HepG2 (cell line): Measurements from ENCODE around the gene SECTM1. TPM values are rescaled to one million over a fixed set of nuclear protein-coding genes. Genes with fewer than 3 reads are reported as not detected.
A peak's percentile ranks its signal among the peaks of the same experiment; 100 is the strongest.

Experiments
- ATAC-seq: fragments of 200-7000 bp; cut with Tn5 transposase; 3 replicates; pipeline ENCODE4 v1.9.1; 2020; ENCODE audit warnings: mild to moderate bottlenecking, moderate library complexity
- BruUV-seq: library from RNA; stranded (reverse); fragments of 400-500 nt; replicated peaks from 2 replicates; lab custom pipeline; 2021; lab: Mats Ljungman, UMichigan
- CTCF ChIA-PET: fragments of 300-600 bp; formaldehyde crosslinking; extraction: SDS; loops from one replicate; lab custom pipeline; 2021; ENCODE audit warnings: low total read pairs, inconsistent platforms, low intra/inter-chr PET ratio; lab: Yijun Ruan, JAX
- POLR2A ChIA-PET: fragments of 350-600 bp; sonication (Branson Sonifier 250); formaldehyde crosslinking; loops from one replicate; lab custom pipeline; 2020; ENCODE audit warnings: antibody characterized with exemption, inconsistent platforms; lab: Yijun Ruan, JAX
- DNase-seq: peaks from one replicate; pipeline ENCODE4 v3.0.0-alpha.2; 2015; ENCODE audit warnings: low spot score
- FAIRE-seq: peaks from 3 replicates; lab custom pipeline; 2011; peaks lifted over from hg19 to GRCh38; lab: Jason Lieb, UNC
- H2AFZ ChIP-seq: one replicate; pipeline ENCODE4 v1.6.1; 2011; ENCODE audit warnings: low read length, inconsistent platforms
- H3K27ac ChIP-seq: fragments of 300-600 bp; 3 replicates; pipeline ENCODE4 v1.8.0; 2011; ENCODE audit warnings: mixed run types, mild to moderate bottlenecking, mixed read lengths, low read length, inconsistent platforms; ENCODE audit not compliant: insufficient read depth; ENCODE audit errors: extremely low read length
- H3K27me3 ChIP-seq, 2 experiments: fragments of 200-600 bp in 1 of 2; 2 replicates in 1 of 2; 3 replicates in 1 of 2; pipeline versions ENCODE4 v1.6.0 to v1.8.0; 2011; ENCODE audit warnings: low read length in 2 of 2, mild to moderate bottlenecking in 2 of 2, moderate library complexity in 2 of 2, inconsistent platforms in 1 of 2; ENCODE audit not compliant: insufficient read depth in 2 of 2, control insufficient read depth in 1 of 2
- H3K36me3 ChIP-seq, 2 experiments: fragments of 200-600 bp in 1 of 2; replicated peaks in 1 of 2; 2 replicates in 1 of 2; 3 replicates in 1 of 2; pipeline versions ENCODE4 v1.5.1 to v1.8.0; 2011; ENCODE audit warnings: low read length in 2 of 2, inconsistent platforms in 1 of 2; ENCODE audit not compliant: insufficient read depth in 2 of 2, control insufficient read depth in 1 of 2
- H3K4me1 ChIP-seq: 2 replicates; pipeline ENCODE4 v1.5.1; 2012; ENCODE audit warnings: low read length, inconsistent platforms; ENCODE audit not compliant: insufficient read depth
- H3K4me2 ChIP-seq: 2 replicates; pipeline ENCODE4 v1.6.0; 2011; ENCODE audit warnings: low read depth, low read length, inconsistent platforms
- H3K4me3 ChIP-seq, 3 experiments: fragments of 200-600 bp in 1 of 3; sonication (generic), shearing (Covaris generic) in 1 of 3; replicated peaks in 1 of 3; 2 replicates each; pipeline ENCODE4 v1.5.1; 2011 to 2016; ENCODE audit warnings: low read length in 3 of 3, inconsistent platforms in 2 of 3, low read depth in 2 of 3, mild to moderate bottlenecking in 2 of 3, control low read depth in 1 of 3, mixed read lengths in 1 of 3; ENCODE audit not compliant: insufficient read depth in 1 of 3
- H3K79me2 ChIP-seq: one replicate; pipeline ENCODE4 v1.6.1; 2011; ENCODE audit warnings: low read length, inconsistent platforms; ENCODE audit not compliant: insufficient read depth
- H3K9ac ChIP-seq: 2 replicates; pipeline ENCODE4 v1.6.0; 2011; ENCODE audit warnings: mild to moderate bottlenecking, low read depth, low read length, inconsistent platforms; ENCODE audit not compliant: insufficient read depth
- H3K9me3 ChIP-seq: 2 replicates; pipeline ENCODE4 v1.5.1; 2012; ENCODE audit warnings: mild to moderate bottlenecking, low read length
- H4K20me1 ChIP-seq: 2 replicates; pipeline ENCODE4 v1.6.0; 2011; ENCODE audit warnings: inconsistent platforms, mild to moderate bottlenecking, low read length, moderate library complexity; ENCODE audit not compliant: insufficient read depth
- ATF2 ChIP-seq: sonication (generic); formaldehyde crosslinking; IDR thresholded peaks from 2 replicates; pipeline ENCODE4 v1.4.0; 2020; ENCODE audit warnings: missing genetic modification reagents
- BHLHE40 ChIP-seq: IDR thresholded peaks from 2 replicates; pipeline ENCODE4 v1.6.1; 2011; ENCODE audit warnings: low read length, improper control_type of control experiment
- CHD2 ChIP-seq: IDR thresholded peaks from 2 replicates; pipeline ENCODE4 v1.6.1; 2011; ENCODE audit warnings: low read depth, low read length, improper control_type of control experiment
- ETV6 ChIP-seq: sonication (generic); formaldehyde crosslinking; conservative IDR thresholded peaks from 2 replicates; pipeline ENCODE4 v1.4.0; 2020; ENCODE audit warnings: missing genetic modification reagents
- JARID2 ChIP-seq: sonication (generic); formaldehyde crosslinking; IDR thresholded peaks from 2 replicates; pipeline ENCODE4 v1.8.1; 2023; ENCODE audit warnings: missing genetic modification reagents, inconsistent platforms; ENCODE audit not compliant: insufficient replicate concordance
- MXD4 ChIP-seq: IDR thresholded peaks from 2 replicates; pipeline ENCODE4 v1.6.1; 2016; ENCODE audit warnings: mild to moderate bottlenecking, missing biosample characterization, missing genetic modification reagents
- PHF21A ChIP-seq: sonication (generic); formaldehyde crosslinking; IDR thresholded peaks from 2 replicates; pipeline ENCODE4 v1.5.0; 2020; ENCODE audit warnings: mild to moderate bottlenecking, missing genetic modification reagents
- RFX3 ChIP-seq: IDR thresholded peaks from 2 replicates; pipeline ENCODE4 v1.6.1; 2016; ENCODE audit warnings: missing biosample characterization, missing genetic modification reagents
- ZFY ChIP-seq: sonication (generic); formaldehyde crosslinking; IDR thresholded peaks from 2 replicates; pipeline ENCODE4 v1.4.0; 2020; ENCODE audit warnings: missing genetic modification reagents
- ZGPAT ChIP-seq: IDR thresholded peaks from 2 replicates; pipeline ENCODE4 v1.6.1; 2016; ENCODE audit warnings: mild to moderate bottlenecking
- ZKSCAN1 ChIP-seq: fragments of 150-350 bp; IDR thresholded peaks from 2 replicates; pipeline ENCODE4 v1.6.1; 2014; ENCODE audit warnings: low read length
- ZNF101 ChIP-seq: sonication (generic); formaldehyde crosslinking; IDR thresholded peaks from 2 replicates; pipeline ENCODE4 v1.4.0; 2020; ENCODE audit warnings: mild to moderate bottlenecking, low read depth, missing genetic modification reagents, borderline replicate concordance
- ZNF136 ChIP-seq: sonication (generic); formaldehyde crosslinking; IDR thresholded peaks from 2 replicates; pipeline ENCODE4 v1.8.1; 2022; ENCODE audit warnings: low read depth, mild to moderate bottlenecking, moderate library complexity, missing genetic modification reagents
- ZNF678 ChIP-seq: sonication (generic); formaldehyde crosslinking; IDR thresholded peaks from 2 replicates; pipeline ENCODE4 v1.4.0; 2020; ENCODE audit warnings: mild to moderate bottlenecking, missing genetic modification reagents
- ZNF720 ChIP-seq: sonication (generic); formaldehyde crosslinking; IDR thresholded peaks from 2 replicates; pipeline ENCODE4 v1.4.0; 2020; ENCODE audit warnings: missing genetic modification reagents
- ZSCAN5A ChIP-seq: sonication (generic); formaldehyde crosslinking; IDR thresholded peaks from 2 replicates; pipeline ENCODE4 v1.8.0; 2022; ENCODE audit warnings: mild to moderate bottlenecking, missing genetic modification reagents, borderline replicate concordance
- WGBS: methylation state at CpG from one replicate; pipeline ENCODE4 v1.1.6; 2017; ENCODE audit warnings: low lambda C conversion rate; 5-methylcytosine and 5-hydroxymethylcytosine counted together
- in situ Hi-C: cut with HindIII; loops from 2 replicates; pipeline ENCODE4 v1.10.0; 2017; ENCODE audit warnings: low pct_unique_long_range_greater_than_20kb; ENCODE audit not compliant: extremely low pct_ligation_motif_present
- intact Hi-C: fragments of 100-400 bp; cut with micrococcal nuclease; formaldehyde crosslinking; loops from one replicate; pipeline ENCODE4 v1.10.0; 2022; ENCODE audit not compliant: unreplicated experiment
- polyA plus RNA-seq, 8 experiments: library from polyadenylated mRNA; depleted of rRNA in 3 of 8; stranded (reverse) in 7 of 8; unstranded in 1 of 8; fragments of >200 nt; fragmentation: Illumina TruSeq in 4 of 8; extraction: Trizol in 4 of 8; gene quantifications; 2 replicates each; pipeline versions ENCODE4 v1.2.1 to v1.2.3, GENCODE V29; 2011 to 2016; ENCODE audit warnings: low read depth in 4 of 8, missing spikeins in 1 of 8, mixed read lengths in 1 of 8; ENCODE audit not compliant: insufficient read depth in 1 of 8
- total RNA-seq, 5 experiments: library from RNA; depleted of rRNA; stranded (reverse); fragments of >200 nt; fragmentation: Illumina TruSeq; extraction: Trizol; gene quantifications; 2 replicates each; pipeline ENCODE4 v1.2.3, GENCODE V29; 2016; ENCODE audit warnings: low read depth in 1 of 5
- TF ChIP-seq, protein P1 (sequence below): IDR thresholded peaks from 2 replicates; pipeline ENCODE4 v1.6.1; 2016; ENCODE audit warnings: missing genetic modification reagents, missing compliant biosample characterization

Gene SECTM1
- total and polyA plus RNA-seq, 2 of the 13 experiments (the other 11 are each of a cell fraction or from before 2014, with no cell fraction given): 3.5 to 5.3 TPM

DNA sequence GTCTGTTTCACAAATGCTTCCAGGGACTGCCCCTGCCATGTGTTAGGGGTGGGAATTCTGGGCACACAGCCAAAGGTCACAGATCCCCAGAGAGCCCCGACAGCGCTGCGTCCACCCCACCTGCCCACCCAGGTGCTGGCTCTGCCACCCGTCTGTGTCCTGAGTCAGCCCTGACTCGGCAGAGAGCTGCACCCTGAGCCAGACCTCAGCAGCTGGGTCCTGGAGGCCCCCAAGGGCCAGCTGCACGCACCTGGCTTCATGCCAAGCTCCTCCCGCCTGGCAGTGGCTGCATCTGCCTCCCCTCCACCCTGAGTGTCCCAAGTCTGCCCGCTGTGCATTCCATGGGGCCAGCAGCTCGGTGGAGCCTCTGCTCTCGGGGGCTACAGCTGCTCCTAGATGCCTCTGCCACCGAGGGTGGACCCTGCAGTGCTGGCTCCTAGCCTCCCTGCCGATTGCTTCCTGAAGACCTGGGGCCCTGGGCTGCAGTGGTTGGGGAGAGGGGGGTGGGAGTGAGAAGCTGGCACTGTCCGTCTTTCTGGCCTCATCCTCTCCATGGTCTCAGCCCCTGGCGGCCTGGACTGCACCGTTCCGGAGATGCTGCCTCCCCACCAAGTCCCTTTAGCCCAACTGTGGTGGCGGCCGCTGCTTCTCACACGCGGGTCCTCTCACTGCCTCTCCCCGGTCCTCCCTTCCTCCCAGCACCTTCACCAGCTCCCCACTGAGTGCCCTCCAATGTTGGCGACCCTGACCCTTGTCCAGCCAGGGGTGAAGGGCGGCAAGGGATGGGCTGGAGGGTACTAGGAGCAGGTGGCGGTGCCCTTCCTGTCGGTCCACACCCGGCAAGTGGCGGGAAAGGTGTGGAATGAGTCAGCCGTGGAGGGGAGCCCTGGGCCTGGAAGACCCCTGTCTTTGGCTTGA lies 3.0 kb downstream of the SECTM1 start:
- Histone ChIP-seq H3K4me1 (peaks cover 90% of the 10 kb centered on the region), H3K36me3 (no peaks in the 10 kb centered on the region), H3K79me2 (peaks cover 4% of the 10 kb centered on the region), H3K4me2 (peak overlapping the region; percentile 81), H3K9me3 (no peaks in the 10 kb centered on the region), H2AFZ (no peak overlapping the region), H3K27ac (peak overlapping the region; percentile 47), H3K4me3 (peak overlapping the region in 2 of 3 experiments; percentile 36 to 58; a peak in 4 of 6 replicates), H4K20me1 (no peaks in the 10 kb centered on the region), H3K9ac (peak overlapping the region; percentile 64), H3K27me3 (no peaks in the 10 kb centered on the region)
- intact Hi-C loops (loop anchor here (10.0 kb wide), 1 partner anchor 184 kb away; the partner anchor contains the start of gene FOXK2), in situ Hi-C loops (no loop called here)
- 47% methylated on average over 20 of the region's 28 CpGs for WGBS
- peak; percentile 85 for DNase-seq
- ChIA-PET CTCF (no interaction called here), POLR2A (interaction anchor here (0.9 to 20.8 kb wide), 11 partner anchors 9 to 89 kb away, joined by 3 to 270 read pairs (median 8); partner anchors contain the start of genes CD7, HEXD and OGFOD3)
- no TSS peak for BruUV-seq
- ATAC-seq: peak; percentile 48
- FAIRE-seq: peak; percentile 81
- TF ChIP-seq JARID2 (CRISPR knock-in tag): no peak
- TF ChIP-seq ZNF136 (CRISPR knock-in tag): no peak
- no peak for TF ChIP-seq ZKSCAN1
- TF ChIP-seq ATF2: peak; percentile 81
- peak; percentile 75; the same call in 1 of the 2 replicates for TF ChIP-seq ZGPAT (CRISPR knock-in tag)
- peak; percentile 87 for TF ChIP-seq BHLHE40
- TF ChIP-seq ZSCAN5A (CRISPR knock-in tag): no peak
- TF ChIP-seq CHD2: no peak
- TF ChIP-seq ETV6 (CRISPR knock-in tag): no peak
- peak; percentile 82 for TF ChIP-seq PHF21A
- TF ChIP-seq, protein P1, sequence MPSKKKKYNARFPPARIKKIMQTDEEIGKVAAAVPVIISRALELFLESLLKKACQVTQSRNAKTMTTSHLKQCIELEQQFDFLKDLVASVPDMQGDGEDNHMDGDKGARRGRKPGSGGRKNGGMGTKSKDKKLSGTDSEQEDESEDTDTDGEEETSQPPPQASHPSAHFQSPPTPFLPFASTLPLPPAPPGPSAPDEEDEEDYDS (CRISPR knock-in tag): peak; percentile 53; the same call in 1 of the 2 replicates
- TF ChIP-seq MXD4 (CRISPR knock-in tag): no peak; the same call in none of the 2 replicates
- TF ChIP-seq ZNF101 (CRISPR knock-in tag): no peak
- TF ChIP-seq ZNF720 (CRISPR knock-in tag): no peak
- peak; percentile 46; the same call in 1 of the 2 replicates for TF ChIP-seq ZFY (CRISPR knock-in tag)
- TF ChIP-seq RFX3 (CRISPR knock-in tag): no peak
- peak; percentile 47; the same call in 1 of the 2 replicates for TF ChIP-seq ZNF678 (CRISPR knock-in tag)
